HG02852 (cell line): ENCODE data around the gene CFAP161.

ENCODE experiments used
- ATAC-seq: cut with Tn5 transposase; IDR thresholded peaks from one replicate; pipeline ENCODE4 v1.9.1; 2021; ENCODE audit warnings: mild to moderate bottlenecking, moderate library complexity; ENCODE audit not compliant: unreplicated experiment

CFAP161 gene

GRCh38 chr15:81133782-81134461 is at the start of gene CFAP161:
Gene CFAP161, plus strand, starts transcription at chr15:81134270. Its CDS starts 60 bp downstream, at chr15:81134330.
- ATAC-seq = no peak

DNA sequence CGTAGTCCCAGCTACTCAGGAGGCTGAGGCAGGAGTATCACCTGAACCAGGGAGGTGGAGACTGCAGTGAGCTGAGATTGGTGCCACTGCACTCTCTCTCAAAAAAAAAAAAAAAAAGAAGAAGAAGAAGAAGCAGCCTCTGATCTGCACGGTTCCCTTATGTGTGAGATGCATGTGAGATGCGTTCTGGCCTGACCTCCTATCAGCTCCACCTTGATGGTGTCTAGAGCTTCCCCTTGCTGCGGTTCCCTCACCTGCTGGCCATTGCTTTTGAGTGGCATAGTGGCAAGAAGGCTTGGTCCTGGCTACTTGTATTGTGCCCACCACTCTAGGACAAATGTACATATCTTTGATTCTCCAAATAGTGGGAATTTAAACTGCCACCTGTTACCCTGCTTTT is 49.4 kb upstream of the CFAP161 start:
- ATAC-seq = no peak

GRCh38 chr15:81085213-81085612 is 48.9 kb upstream of the CFAP161 start:
- ATAC-seq = no peak

- no peak for ATAC-seq
These were observed 48.2 kb upstream of the CFAP161 start for GRCh38 chr15:81085898-81086297.

GRCh38 chr15:81087066-81087465 is 47.0 kb upstream of the CFAP161 start:
- no peak for ATAC-seq

- ATAC-seq = no peak
These were observed 46.4 kb upstream of the CFAP161 start for GRCh38 chr15:81087694-81088093.

DNA sequence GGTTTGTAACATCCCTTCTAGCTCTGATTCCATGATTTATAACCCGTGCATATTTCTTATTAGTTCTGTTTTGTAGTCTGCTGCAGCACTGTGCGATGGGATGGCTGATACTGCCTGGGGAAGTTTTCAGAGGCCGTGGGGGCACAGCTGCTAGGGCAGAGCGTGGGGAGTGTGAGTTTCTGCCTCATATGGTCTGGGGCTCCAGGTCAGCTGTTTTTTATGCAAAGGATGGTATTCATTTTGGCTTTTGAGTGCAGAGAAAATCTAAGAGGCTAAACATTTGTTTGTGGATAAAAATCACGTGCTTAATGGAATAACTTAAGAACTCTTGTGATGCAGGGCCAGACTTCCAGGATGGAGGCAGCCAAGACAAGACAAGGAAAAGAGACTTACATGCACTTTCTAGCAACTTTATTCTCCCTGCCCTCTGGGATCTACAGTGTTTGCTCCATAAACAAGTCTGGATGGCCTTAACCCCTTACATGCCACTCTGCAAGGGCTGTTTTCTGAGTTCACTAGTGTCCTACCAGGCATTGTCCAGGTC is 45.5 kb upstream of the CFAP161 start:
- ATAC-seq = no peak

- ATAC-seq = no peak
These were observed 42.0 kb upstream of the CFAP161 start for GRCh38 chr15:81091889-81092558.

- no peak for ATAC-seq
These were observed 41.5 kb upstream of the CFAP161 start for GRCh38 chr15:81092559-81092902.

GRCh38 chr15:81093961-81094360 is 40.1 kb upstream of the CFAP161 start:
- ATAC-seq = no peak

- ATAC-seq = no peak
These were observed 38.2 kb upstream of the CFAP161 start for GRCh38 chr15:81095690-81096365.

- no peak for ATAC-seq
These were observed 37.7 kb upstream of the CFAP161 start for GRCh38 chr15:81096398-81096797.

- ATAC-seq = no peak
These were observed 36.8 kb upstream of the CFAP161 start for GRCh38 chr15:81097116-81097889.

DNA sequence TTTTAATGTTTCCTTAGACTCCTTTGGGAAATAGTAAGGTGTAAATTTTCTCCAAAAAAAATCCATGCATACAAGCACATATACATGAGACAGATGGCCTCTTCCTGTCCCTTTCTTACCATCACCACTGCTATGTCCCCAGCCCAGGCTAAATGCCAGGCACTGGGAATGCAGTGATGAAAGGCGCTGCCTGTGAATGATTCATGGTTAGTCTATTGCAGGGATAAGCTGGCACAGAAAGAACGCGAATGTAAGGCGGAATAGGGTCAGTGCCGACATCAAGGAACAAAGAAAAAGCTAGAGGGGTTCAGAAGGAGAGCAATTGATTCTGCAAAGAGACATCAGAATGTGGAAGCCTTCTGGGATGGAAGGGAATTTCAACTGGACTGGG is 36.2 kb upstream of the CFAP161 start:
- ATAC-seq = no peak

DNA sequence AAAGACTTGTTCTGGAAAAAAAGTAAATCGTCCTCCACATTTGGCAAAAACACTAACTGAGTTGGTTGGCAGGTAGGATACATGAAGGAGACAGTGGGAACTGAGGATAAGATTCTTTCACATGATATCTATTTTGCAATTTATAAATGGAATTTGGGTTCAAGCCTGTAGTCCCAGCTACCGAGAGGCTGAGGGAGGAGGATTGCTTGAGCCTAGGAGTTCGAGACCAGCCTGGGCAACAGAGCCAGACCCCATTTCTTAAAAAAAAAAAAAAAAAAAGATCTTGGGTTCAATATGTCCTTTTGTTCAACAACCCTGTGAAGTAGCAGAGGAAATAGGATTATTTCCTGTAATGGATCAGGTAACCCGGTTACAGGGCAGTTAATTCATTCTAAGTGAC is 35.7 kb upstream of the CFAP161 start:
- no peak for ATAC-seq

- ATAC-seq = no peak
These were observed 35.0 kb upstream of the CFAP161 start for GRCh38 chr15:81098861-81099651.

- no peak for ATAC-seq
These were observed 31.9 kb upstream of the CFAP161 start for GRCh38 chr15:81101894-81102815.

DNA sequence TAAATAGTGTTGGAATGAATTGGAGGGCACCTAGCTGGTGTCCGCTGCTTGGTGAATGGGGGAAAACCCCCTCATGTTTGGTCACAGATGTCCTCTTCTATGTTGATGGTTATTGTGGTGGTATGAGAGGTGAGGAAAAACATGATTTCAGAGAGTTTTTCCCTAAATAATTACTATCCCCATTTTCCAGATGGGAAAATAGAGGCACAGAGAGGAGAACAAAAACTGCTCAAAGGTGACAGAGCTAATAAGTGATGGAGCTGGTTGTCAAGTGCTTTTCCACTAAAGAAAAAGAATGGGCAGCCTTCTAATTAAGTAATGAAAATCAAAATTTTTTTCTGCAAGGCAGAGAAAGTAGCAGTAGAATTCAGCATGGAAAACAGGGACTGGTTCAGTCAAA is 30.2 kb upstream of the CFAP161 start:
- ATAC-seq = no peak

- no peak for ATAC-seq
These were observed 28.5 kb upstream of the CFAP161 start for GRCh38 chr15:81105545-81105944.
